ENCODE results near the gene MTFP1. TPM values are rescaled to one million over a fixed set of nuclear protein-coding genes. Genes with fewer than 3 reads are reported as not detected.

The MTFP1 gene
- total RNA-seq, 1 experiment from 2014 or later = 18.5 TPM

GRCh38 chr22:30396871-30397655 is 28.5 kb upstream of the MTFP1 start, which contains the start of gene SEC14L2:
Gene SEC14L2 (plus strand): TSS chr22:30397018. CDS start chr22:30397117, 99 bp downstream.
- Histone ChIP-seq H3K79me2 (ENCODE audit: low read depth) (peaks cover 41% of the 10 kb centered on the region), H3K4me1 (replicated peaks; ENCODE audit: insufficient read depth) (peaks cover 32% of the 10 kb centered on the region), H3K9me3 (ENCODE audit: insufficient read depth, low read depth) (no peaks in the 10 kb centered on the region), H3K27ac (no peak within 1 kb of the TSS), H3K36me3 (ENCODE audit: low read depth) (no peaks in the 10 kb centered on the region), H3K4me2 (peak within 1 kb of the TSS; percentile 100), H3F3A (ENCODE audit: insufficient read depth, low read depth) (peaks cover 5% of the 10 kb centered on the region; the same call in 1 of the 2 replicates), H2AFZ (peak within 1 kb of the TSS; percentile 78), H4K20me1 (ENCODE audit: insufficient read depth) (no peaks in the 10 kb centered on the region; the same call in 1 of the 2 replicates), H3K9me2 (ENCODE audit: insufficient read depth) (no peaks in the 10 kb centered on the region), H3K4me3 (peak within 1 kb of the TSS; percentile 69), H3K27me3 (ENCODE audit: insufficient read depth, low read depth) (no peaks in the 10 kb centered on the region)
- intact Hi-C loops (cut with micrococcal nuclease; ENCODE audit: unreplicated experiment) = loop anchor here (1.0 to 10.0 kb wide), 2 partner anchors 27 to 292 kb away; no protein-coding TSS in a partner anchor
- CTCF ChIA-PET = interaction anchor here (0.6 to 1.6 kb wide), 9 partner anchors 10 to 229 kb away, joined by 3 to 13 read pairs (median 3); partner anchors contain the start of genes MTFP1 and RNF215
- TF ChIP-seq, protein P1, sequence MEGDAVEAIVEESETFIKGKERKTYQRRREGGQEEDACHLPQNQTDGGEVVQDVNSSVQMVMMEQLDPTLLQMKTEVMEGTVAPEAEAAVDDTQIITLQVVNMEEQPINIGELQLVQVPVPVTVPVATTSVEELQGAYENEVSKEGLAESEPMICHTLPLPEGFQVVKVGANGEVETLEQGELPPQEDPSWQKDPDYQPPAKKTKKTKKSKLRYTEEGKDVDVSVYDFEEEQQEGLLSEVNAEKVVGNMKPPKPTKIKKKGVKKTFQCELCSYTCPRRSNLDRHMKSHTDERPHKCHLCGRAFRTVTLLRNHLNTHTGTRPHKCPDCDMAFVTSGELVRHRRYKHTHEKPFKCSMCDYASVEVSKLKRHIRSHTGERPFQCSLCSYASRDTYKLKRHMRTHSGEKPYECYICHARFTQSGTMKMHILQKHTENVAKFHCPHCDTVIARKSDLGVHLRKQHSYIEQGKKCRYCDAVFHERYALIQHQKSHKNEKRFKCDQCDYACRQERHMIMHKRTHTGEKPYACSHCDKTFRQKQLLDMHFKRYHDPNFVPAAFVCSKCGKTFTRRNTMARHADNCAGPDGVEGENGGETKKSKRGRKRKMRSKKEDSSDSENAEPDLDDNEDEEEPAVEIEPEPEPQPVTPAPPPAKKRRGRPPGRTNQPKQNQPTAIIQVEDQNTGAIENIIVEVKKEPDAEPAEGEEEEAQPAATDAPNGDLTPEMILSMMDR (conservative IDR thresholded peaks at IDR 0.05) = no peak
- TF ChIP-seq EZH2 (IDR thresholded peaks at IDR 0.05; ENCODE audit: low read depth) = no peak
- TSS peak; percentile 66 for BruUV-seq (replicated peaks)
- POLR2A ChIA-PET (ENCODE audit: unreplicated experiment) = interaction anchor here (0.6 to 1.9 kb wide), 7 partner anchors 12 to 925 kb away, joined by 3 to 20 read pairs (median 5); partner anchors contain the start of gene MTFP1
- peak; percentile 40 to 64 for DNase-seq

- peaks cover 7% of the 10 kb centered on the region; the same call in 1 of the 2 replicates for H3F3A ChIP-seq (ENCODE audit: insufficient read depth, low read depth)
- peak overlapping the region; percentile 69 for H3K4me3 ChIP-seq
- CTCF ChIA-PET = interaction anchor here (0.6 to 1.1 kb wide), 5 partner anchors 10 to 228 kb away, joined by 3 to 13 read pairs (median 3); partner anchors contain the start of gene RNF215
- no TSS peak for BruUV-seq (replicated peaks)
- H3K9me3 ChIP-seq (ENCODE audit: insufficient read depth, low read depth) = no peaks in the 10 kb centered on the region
- DNase-seq = peak in 1 of 2 experiments; percentile 36
- peak overlapping the region; percentile 100 for H3K4me2 ChIP-seq
- TF ChIP-seq, protein P1 (conservative IDR thresholded peaks at IDR 0.05) = no peak
- no peak for TF ChIP-seq EZH2 (IDR thresholded peaks at IDR 0.05; ENCODE audit: low read depth)
- no peaks in the 10 kb centered on the region for H3K36me3 ChIP-seq (ENCODE audit: low read depth)
- peaks cover 26% of the 10 kb centered on the region for H3K4me1 ChIP-seq (replicated peaks; ENCODE audit: insufficient read depth)
- no peak overlapping the region for H3K27ac ChIP-seq
- H2AFZ ChIP-seq = peak overlapping the region; percentile 78
- H4K20me1 ChIP-seq (ENCODE audit: insufficient read depth) = no peaks in the 10 kb centered on the region; the same call in 1 of the 2 replicates
- POLR2A ChIA-PET (ENCODE audit: unreplicated experiment) = interaction anchor here (0.6 to 1.9 kb wide), 4 partner anchors 26 to 924 kb away, joined by 3 to 20 read pairs (median 5); partner anchors contain the start of gene MTFP1
- H3K27me3 ChIP-seq (ENCODE audit: insufficient read depth, low read depth) = no peaks in the 10 kb centered on the region
- H3K9me2 ChIP-seq (ENCODE audit: insufficient read depth) = no peaks in the 10 kb centered on the region
- intact Hi-C loops (cut with micrococcal nuclease; ENCODE audit: unreplicated experiment) = loop anchor here (1.0 to 10.0 kb wide), 3 partner anchors 22 to 293 kb away; no protein-coding TSS in a partner anchor
- H3K79me2 ChIP-seq (ENCODE audit: low read depth) = peaks cover 48% of the 10 kb centered on the region
These were observed 27.6 kb upstream of the MTFP1 start for GRCh38 chr22:30397656-30398635.
